ENCODE data around the gene TCF7L2. TPM values are rescaled to one million over a fixed set of nuclear protein-coding genes. Genes with fewer than 3 reads are reported as not detected.

TCF7L2 gene
- total RNA-seq, 1 experiment from 2014 or later: 16.1 TPM

DNA sequence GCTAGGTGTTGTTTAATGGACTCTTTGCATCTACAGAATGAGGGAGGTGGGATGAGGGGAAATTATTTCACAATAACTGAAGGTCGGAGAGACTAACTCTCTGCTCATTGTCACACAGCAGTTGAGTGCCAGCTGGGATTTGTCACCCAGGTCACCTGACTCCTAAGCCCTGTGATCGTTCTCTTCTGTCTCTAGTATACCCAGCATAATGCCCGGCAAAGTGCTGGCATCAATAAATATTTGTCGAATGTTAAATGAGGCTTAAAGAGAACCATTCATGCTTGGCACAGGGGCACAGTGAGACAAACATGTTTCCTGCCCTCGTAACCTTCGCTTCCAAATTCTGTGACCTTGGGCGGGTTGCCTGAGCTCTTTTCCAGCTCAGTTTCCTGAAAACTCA lies 70.8 kb downstream of the TCF7L2 start:
- Histone ChIP-seq H3K27ac (ENCODE audit: low read length) (no peak overlapping the region), H4K20me1 (ENCODE audit: low read length) (peaks cover 9% of the 10 kb centered on the region; the same call in 1 of the 2 replicates), H3K27me3 (ENCODE audit: low read length) (no peaks in the 10 kb centered on the region), H3K4me3 (ENCODE audit: low read length) (no peak overlapping the region), H3K4me1 (ENCODE audit: insufficient read depth, low read length) (no peaks in the 10 kb centered on the region), H3K4me2 (ENCODE audit: low read length) (no peak overlapping the region), H3K9ac (ENCODE audit: low read length) (no peak overlapping the region), H3K9me3 (ENCODE audit: low read length) (no peaks in the 10 kb centered on the region), H3K79me2 (ENCODE audit: low read length) (peaks cover 87% of the 10 kb centered on the region), H2AFZ (ENCODE audit: low read length) (no peak overlapping the region), H3K36me3 (ENCODE audit: low read depth, low read length) (no peaks in the 10 kb centered on the region), H3K9me2 (replicated peaks; ENCODE audit: low read length) (no peaks in the 10 kb centered on the region), H3F3A (ENCODE audit: low read length, unreplicated experiment) (no peaks in the 10 kb centered on the region)
- DNase-seq: no peak
- TF ChIP-seq EZH2phosphoT487 (IDR thresholded peaks at IDR 0.05; ENCODE audit: borderline replicate concordance, low read length): no peak
- TF ChIP-seq, protein P1, sequence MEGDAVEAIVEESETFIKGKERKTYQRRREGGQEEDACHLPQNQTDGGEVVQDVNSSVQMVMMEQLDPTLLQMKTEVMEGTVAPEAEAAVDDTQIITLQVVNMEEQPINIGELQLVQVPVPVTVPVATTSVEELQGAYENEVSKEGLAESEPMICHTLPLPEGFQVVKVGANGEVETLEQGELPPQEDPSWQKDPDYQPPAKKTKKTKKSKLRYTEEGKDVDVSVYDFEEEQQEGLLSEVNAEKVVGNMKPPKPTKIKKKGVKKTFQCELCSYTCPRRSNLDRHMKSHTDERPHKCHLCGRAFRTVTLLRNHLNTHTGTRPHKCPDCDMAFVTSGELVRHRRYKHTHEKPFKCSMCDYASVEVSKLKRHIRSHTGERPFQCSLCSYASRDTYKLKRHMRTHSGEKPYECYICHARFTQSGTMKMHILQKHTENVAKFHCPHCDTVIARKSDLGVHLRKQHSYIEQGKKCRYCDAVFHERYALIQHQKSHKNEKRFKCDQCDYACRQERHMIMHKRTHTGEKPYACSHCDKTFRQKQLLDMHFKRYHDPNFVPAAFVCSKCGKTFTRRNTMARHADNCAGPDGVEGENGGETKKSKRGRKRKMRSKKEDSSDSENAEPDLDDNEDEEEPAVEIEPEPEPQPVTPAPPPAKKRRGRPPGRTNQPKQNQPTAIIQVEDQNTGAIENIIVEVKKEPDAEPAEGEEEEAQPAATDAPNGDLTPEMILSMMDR (conservative IDR thresholded peaks at IDR 0.05; ENCODE audit: low read depth, low read length): no peak
- TF ChIP-seq EZH2 (IDR thresholded peaks at IDR 0.05; ENCODE audit: low read length, unreplicated experiment): no peak
- intact Hi-C loops (cut with micrococcal nuclease): no loop called here
- POLR2A ChIA-PET (ENCODE audit: unreplicated experiment): no interaction called here
- CTCF ChIA-PET: no interaction called here
- BruUV-seq (replicated peaks): no TSS peak
- no peak for ATAC-seq

DNA sequence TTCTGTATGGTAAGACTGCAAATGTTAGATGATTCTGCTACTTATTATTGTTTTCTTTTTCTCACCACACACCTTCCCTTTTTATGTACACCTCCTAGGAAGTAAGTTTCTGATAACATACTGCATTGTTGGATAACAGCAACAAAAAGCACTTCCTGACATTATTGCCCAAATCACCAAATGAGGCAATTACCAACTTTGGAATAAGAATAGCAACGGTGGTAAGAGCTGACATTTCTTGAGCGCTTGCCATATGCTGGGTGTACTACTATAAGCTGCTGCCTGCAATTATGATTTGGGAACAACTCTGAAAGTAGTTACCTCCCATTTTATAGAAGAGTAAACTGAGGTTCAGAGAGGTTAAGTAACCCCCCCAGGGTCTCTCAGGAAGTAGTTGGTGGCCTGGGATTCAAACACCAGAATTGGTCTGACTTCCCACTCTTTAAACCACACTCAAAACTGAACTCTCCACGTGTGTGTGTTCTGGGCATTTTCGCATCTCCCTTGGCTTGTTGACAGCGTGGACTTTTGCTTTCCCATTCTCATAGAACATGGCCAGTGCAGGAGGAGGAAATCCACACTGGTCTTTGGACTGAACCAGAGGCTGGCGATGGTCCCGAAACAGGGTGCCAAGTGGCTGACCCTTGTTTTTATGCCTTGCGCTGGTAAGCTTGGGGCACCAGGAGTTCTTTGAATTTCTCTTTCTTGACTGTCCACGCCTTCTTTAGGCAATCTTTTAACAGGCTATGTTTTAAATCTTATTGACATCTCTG lies 71.4 kb downstream of the TCF7L2 start:
- H3K4me1 ChIP-seq (ENCODE audit: insufficient read depth, low read length): no peaks in the 10 kb centered on the region
- no peaks in the 10 kb centered on the region for H3F3A ChIP-seq (ENCODE audit: low read length, unreplicated experiment)
- H3K4me2 ChIP-seq (ENCODE audit: low read length): no peak overlapping the region
- H4K20me1 ChIP-seq (ENCODE audit: low read length): peaks cover 9% of the 10 kb centered on the region; the same call in 1 of the 2 replicates
- H2AFZ ChIP-seq (ENCODE audit: low read length): no peak overlapping the region
- ATAC-seq (no peak), DNase-seq (no peak)
- TF ChIP-seq EZH2 (IDR thresholded peaks at IDR 0.05; ENCODE audit: low read length, unreplicated experiment): no peak
- TF ChIP-seq, protein P1 (conservative IDR thresholded peaks at IDR 0.05; ENCODE audit: low read depth, low read length): no peak
- TF ChIP-seq EZH2phosphoT487 (IDR thresholded peaks at IDR 0.05; ENCODE audit: borderline replicate concordance, low read length): no peak
- no peak overlapping the region for H3K27ac ChIP-seq (ENCODE audit: low read length)
- no peaks in the 10 kb centered on the region for H3K36me3 ChIP-seq (ENCODE audit: low read depth, low read length)
- no peak overlapping the region for H3K9ac ChIP-seq (ENCODE audit: low read length)
- H3K9me3 ChIP-seq (ENCODE audit: low read length): no peaks in the 10 kb centered on the region
- ChIA-PET CTCF (no interaction called here), POLR2A (ENCODE audit: unreplicated experiment) (no interaction called here)
- no peaks in the 10 kb centered on the region for H3K9me2 ChIP-seq (replicated peaks; ENCODE audit: low read length)
- peaks cover 86% of the 10 kb centered on the region for H3K79me2 ChIP-seq (ENCODE audit: low read length)
- intact Hi-C loops (cut with micrococcal nuclease): no loop called here
- H3K27me3 ChIP-seq (ENCODE audit: low read length): no peaks in the 10 kb centered on the region
- BruUV-seq (replicated peaks): no TSS peak
- no peak overlapping the region for H3K4me3 ChIP-seq (ENCODE audit: low read length)

DNA sequence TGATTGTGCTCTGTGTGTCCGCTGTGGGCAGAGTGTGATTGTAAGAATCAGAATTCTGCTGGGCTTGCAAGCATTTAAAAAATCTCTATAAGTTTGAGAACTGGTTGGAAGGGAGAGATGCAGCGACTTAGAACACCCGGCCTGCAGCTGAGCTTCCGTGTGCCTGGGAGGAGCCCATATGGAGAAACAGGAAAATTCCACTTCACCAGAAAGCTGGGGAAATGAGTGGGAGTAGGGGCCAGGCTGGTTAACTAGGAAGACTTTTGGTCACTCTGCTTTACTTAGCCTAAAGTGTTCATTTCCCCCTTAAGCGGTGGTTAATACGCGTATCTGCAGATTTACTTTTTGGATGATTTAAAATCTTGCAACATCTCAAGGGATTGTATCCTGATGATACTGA lies 72.2 kb downstream of the TCF7L2 start:
- ChIA-PET POLR2A (ENCODE audit: unreplicated experiment) (interaction anchor here (0.8 kb wide), 1 partner anchor 404 kb away, joined by 4 read pairs; no protein-coding TSS in a partner anchor), CTCF (no interaction called here)
- no peak for TF ChIP-seq EZH2phosphoT487 (IDR thresholded peaks at IDR 0.05; ENCODE audit: borderline replicate concordance, low read length)
- TF ChIP-seq EZH2 (IDR thresholded peaks at IDR 0.05; ENCODE audit: low read length, unreplicated experiment): no peak
- TF ChIP-seq, protein P1 (conservative IDR thresholded peaks at IDR 0.05; ENCODE audit: low read depth, low read length): no peak
- no peak overlapping the region for H3K9ac ChIP-seq (ENCODE audit: low read length)
- no peaks in the 10 kb centered on the region for H3K9me3 ChIP-seq (ENCODE audit: low read length)
- no peaks in the 10 kb centered on the region for H3K27me3 ChIP-seq (ENCODE audit: low read length)
- no peaks in the 10 kb centered on the region for H3K4me1 ChIP-seq (ENCODE audit: insufficient read depth, low read length)
- intact Hi-C loops (cut with micrococcal nuclease): no loop called here
- DNase-seq: no peak
- peaks cover 86% of the 10 kb centered on the region for H3K79me2 ChIP-seq (ENCODE audit: low read length)
- no peaks in the 10 kb centered on the region for H3K9me2 ChIP-seq (replicated peaks; ENCODE audit: low read length)
- H3K4me2 ChIP-seq (ENCODE audit: low read length): no peak overlapping the region
- BruUV-seq (replicated peaks): no TSS peak
- H3K27ac ChIP-seq (ENCODE audit: low read length): no peak overlapping the region
- H4K20me1 ChIP-seq (ENCODE audit: low read length): peaks cover 9% of the 10 kb centered on the region; the same call in 1 of the 2 replicates
- H2AFZ ChIP-seq (ENCODE audit: low read length): no peak overlapping the region
- H3F3A ChIP-seq (ENCODE audit: low read length, unreplicated experiment): no peaks in the 10 kb centered on the region
- no peaks in the 10 kb centered on the region for H3K36me3 ChIP-seq (ENCODE audit: low read depth, low read length)
- no peak for ATAC-seq
- H3K4me3 ChIP-seq (ENCODE audit: low read length): no peak overlapping the region

Data from PC-3 (cell line).